Caco-2 (cell line): Measurements from ENCODE around the gene NBAS. TPM values are rescaled to one million over a fixed set of nuclear protein-coding genes. Genes with fewer than 3 reads are reported as not detected.

Source experiments
- BruUV-seq: library from RNA; stranded (reverse); fragments of 400-500 nt; replicated peaks from 2 replicates; lab custom pipeline; 2021; lab: Mats Ljungman, UMichigan
- CTCF ChIA-PET: fragments of 300-600 bp; sonication (Branson Sonifier 250); formaldehyde crosslinking; loops from one replicate; lab custom pipeline; 2022; ENCODE audit warnings: antibody characterized with exemption; lab: Charles Lee
- POLR2A ChIA-PET: fragments of 300-600 bp; sonication (Branson Sonifier 250); formaldehyde crosslinking; loops from one replicate; lab custom pipeline; 2022; ENCODE audit warnings: antibody characterized with exemption; lab: Charles Lee
- DNase-seq, 2 experiments: peaks; one replicate each; pipeline versions ENCODE4 v3.0.0 to v3.0.0-alpha.2; 2020 to 2022
- H3K27me3 ChIP-seq: replicated peaks from 2 replicates; pipeline ENCODE4 v1.6.0; 2011; ENCODE audit warnings: low read length; ENCODE audit not compliant: control insufficient read depth, insufficient read depth
- H3K36me3 ChIP-seq: 2 replicates; pipeline ENCODE4 v1.5.1; 2011; ENCODE audit warnings: low read length; ENCODE audit not compliant: control insufficient read depth, insufficient read depth
- H3K4me1 ChIP-seq: fragments of 250-450 bp; sonication (Bioruptor Pico); 2 replicates; pipeline ENCODE4 v1.5.1; 2020; ENCODE audit warnings: mild to moderate bottlenecking
- H3K4me3 ChIP-seq: 2 replicates; pipeline ENCODE4 v1.5.1; 2011; ENCODE audit warnings: low read depth, mild to moderate bottlenecking, control low read depth, low read length
- H3K9me3 ChIP-seq: fragments of 250-450 bp; sonication (Bioruptor Pico); 2 replicates; pipeline ENCODE4 v1.5.1; 2020; ENCODE audit warnings: mild to moderate bottlenecking, moderate library complexity
- H3K27ac Mint-ChIP-seq: one replicate; pipeline ENCODE4 v1.8.0; 2022; ENCODE audit warnings: mixed read lengths; ENCODE audit not compliant: unreplicated experiment
- H3K27me3 Mint-ChIP-seq: one replicate; pipeline ENCODE4 v1.8.0; 2022; ENCODE audit warnings: mixed read lengths; ENCODE audit not compliant: insufficient read depth, unreplicated experiment
- H3K36me3 Mint-ChIP-seq: one replicate; pipeline ENCODE4 v1.8.0; 2022; ENCODE audit warnings: mild to moderate bottlenecking, mixed read lengths; ENCODE audit not compliant: insufficient read depth, unreplicated experiment
- H3K4me1 Mint-ChIP-seq: one replicate; pipeline ENCODE4 v1.8.0; 2022; ENCODE audit warnings: low read depth, mixed read lengths; ENCODE audit not compliant: unreplicated experiment
- H3K4me3 Mint-ChIP-seq: one replicate; pipeline ENCODE4 v1.8.0; 2022; ENCODE audit warnings: mild to moderate bottlenecking, moderate library complexity, mixed read lengths; ENCODE audit not compliant: unreplicated experiment
- H3K9me3 Mint-ChIP-seq: one replicate; pipeline ENCODE4 v1.8.0; 2022; ENCODE audit warnings: mixed read lengths; ENCODE audit not compliant: unreplicated experiment
- CTCF ChIP-seq, 2 experiments: fragments of 200-600 bp in 1 of 2; IDR thresholded peaks; 1 replicate in 1 of 2; 2 replicates in 1 of 2; pipeline versions ENCODE4 v1.5.1 to v1.8.0; 2011 to 2022; ENCODE audit warnings: antibody characterized with exemption in 1 of 2, control low read depth in 1 of 2, inconsistent platforms in 1 of 2, low read depth in 1 of 2, low read length in 1 of 2, mild to moderate bottlenecking in 1 of 2, moderate library complexity in 1 of 2; ENCODE audit not compliant: insufficient read depth in 1 of 2, severe bottlenecking in 1 of 2, unreplicated experiment in 1 of 2
- intact Hi-C: fragments of 100-400 bp; cut with micrococcal nuclease; formaldehyde crosslinking; loops from one replicate; pipeline ENCODE4 v1.10.0; 2022; ENCODE audit not compliant: unreplicated experiment
- total RNA-seq: library from RNA; stranded (reverse); gene quantifications from 2 replicates; pipeline ENCODE4 v1.2.3, GENCODE V29; 2022

NBAS gene
- total RNA-seq, 1 experiment from 2014 or later, result 31.1 TPM

GRCh38 chr2:15364561-15364960, 196.6 kb downstream of the NBAS start:
- no peak for DNase-seq
- ChIA-PET CTCF (no interaction called here), POLR2A (no interaction called here)
- no peak overlapping the region for H3K27ac Mint-ChIP-seq
- TF ChIP-seq CTCF (IDR thresholded peaks at IDR 0.05; ENCODE audit: insufficient read depth in 1 of 2, low read depth in 1 of 2, low read length in 1 of 2, severe bottlenecking in 1 of 2, unreplicated experiment in 1 of 2), result no peak
- H3K4me3 Mint-ChIP-seq, result no peak overlapping the region
- no peaks in the 10 kb centered on the region for H3K27me3 ChIP-seq
- H3K27me3 Mint-ChIP-seq, result no peaks in the 10 kb centered on the region
- H3K9me3 ChIP-seq, result no peaks in the 10 kb centered on the region
- peaks cover 15% of the 10 kb centered on the region for H3K36me3 Mint-ChIP-seq
- no peaks in the 10 kb centered on the region for H3K4me1 ChIP-seq
- no peaks in the 10 kb centered on the region for H3K36me3 ChIP-seq
- no peaks in the 10 kb centered on the region for H3K4me1 Mint-ChIP-seq
- intact Hi-C loops, result no loop called here
- no TSS peak for BruUV-seq
- no peaks in the 10 kb centered on the region for H3K9me3 Mint-ChIP-seq
- no peak overlapping the region for H3K4me3 ChIP-seq

GRCh38 chr2:15363734-15364133, 197.4 kb downstream of the NBAS start:
- H3K36me3 Mint-ChIP-seq, result peaks cover 15% of the 10 kb centered on the region
- intact Hi-C loops, result no loop called here
- POLR2A ChIA-PET, result no interaction called here
- no peaks in the 10 kb centered on the region for H3K9me3 ChIP-seq
- H3K9me3 Mint-ChIP-seq, result no peaks in the 10 kb centered on the region
- no peak overlapping the region for H3K27ac Mint-ChIP-seq
- H3K27me3 Mint-ChIP-seq, result no peaks in the 10 kb centered on the region
- no peak overlapping the region for H3K4me3 ChIP-seq
- TF ChIP-seq CTCF (IDR thresholded peaks at IDR 0.05; ENCODE audit: insufficient read depth in 1 of 2, low read depth in 1 of 2, low read length in 1 of 2, severe bottlenecking in 1 of 2, unreplicated experiment in 1 of 2), result no peak
- no TSS peak for BruUV-seq
- DNase-seq, result no peak
- no peaks in the 10 kb centered on the region for H3K27me3 ChIP-seq
- CTCF ChIA-PET, result no interaction called here
- H3K4me1 Mint-ChIP-seq, result no peaks in the 10 kb centered on the region
- H3K4me3 Mint-ChIP-seq, result no peak overlapping the region
- no peaks in the 10 kb centered on the region for H3K36me3 ChIP-seq
- no peaks in the 10 kb centered on the region for H3K4me1 ChIP-seq

- Histone ChIP-seq H3K27me3 (no peaks in the 10 kb centered on the region), H3K4me1 (no peaks in the 10 kb centered on the region), H3K4me3 (no peak overlapping the region), H3K36me3 (no peaks in the 10 kb centered on the region), H3K9me3 (no peaks in the 10 kb centered on the region)
- Mint-ChIP-seq H3K36me3 (peaks cover 15% of the 10 kb centered on the region), H3K4me1 (no peaks in the 10 kb centered on the region), H3K27ac (no peak overlapping the region), H3K9me3 (no peaks in the 10 kb centered on the region), H3K4me3 (no peak overlapping the region), H3K27me3 (no peaks in the 10 kb centered on the region)
- ChIA-PET CTCF (no interaction called here), POLR2A (no interaction called here)
- intact Hi-C loops, result no loop called here
- no peak for DNase-seq
- no peak for TF ChIP-seq CTCF (IDR thresholded peaks at IDR 0.05; ENCODE audit: insufficient read depth in 1 of 2, low read depth in 1 of 2, low read length in 1 of 2, severe bottlenecking in 1 of 2, unreplicated experiment in 1 of 2)
- no TSS peak for BruUV-seq
Observed at GRCh38 chr2:15363142-15363541, 198.0 kb downstream of the NBAS start.
